Measurements from ENCODE around the gene SMOC2.

GRCh38 chr6:168612586-168612985, 171.6 kb downstream of the SMOC2 start:
- TF ChIP-seq CTCF (IDR thresholded peaks at IDR 0.05; ENCODE audit: low read depth, low read length) (no peak), EZH2phosphoT487 (IDR thresholded peaks at IDR 0.05; ENCODE audit: low read depth) (no peak)

Data from OCI-LY3 (cell line).